Duodenal mucosa (tissue), 2 donors: Measurements from ENCODE around the gene HLA-E.
A peak's percentile ranks its signal among the peaks of the same experiment; 100 is the strongest.
"Not testable (repeated sequence)": the region's sequence is repeated elsewhere in the genome, so short reads cannot be mapped to it uniquely, and the experiment has no call there.

Experiments used
- H3K27ac ChIP-seq: one replicate; pipeline ENCODE4 v1.7.0; 2013; ENCODE audit warnings: low read depth, low read length
- H3K27me3 ChIP-seq, 2 donors: one replicate each; pipeline ENCODE4 v1.7.0; 2013; ENCODE audit warnings: low read length in 2 of 2, control low read depth in 1 of 2; ENCODE audit not compliant: insufficient read depth in 2 of 2, control insufficient read depth in 1 of 2
- H3K36me3 ChIP-seq, 2 donors: one replicate each; pipeline ENCODE4 v1.7.0; 2013; ENCODE audit warnings: low read length in 2 of 2, control low read depth in 1 of 2; ENCODE audit not compliant: insufficient read depth in 2 of 2, control insufficient read depth in 1 of 2
- H3K4me1 ChIP-seq, 2 donors: one replicate each; pipeline ENCODE4 v1.7.0; 2013; ENCODE audit warnings: low read length in 2 of 2, control low read depth in 1 of 2; ENCODE audit not compliant: insufficient read depth in 2 of 2, control insufficient read depth in 1 of 2
- H3K4me3 ChIP-seq, 2 donors: one replicate each; pipeline ENCODE4 v1.7.0; 2013; ENCODE audit warnings: low read length in 2 of 2, low read depth in 1 of 2
- H3K9ac ChIP-seq, 2 donors: one replicate each; pipeline ENCODE4 v1.7.0; 2013; ENCODE audit warnings: low read length in 2 of 2, low read depth in 1 of 2
- H3K9me3 ChIP-seq, 2 donors: one replicate each; pipeline ENCODE4 v1.7.0; 2013; ENCODE audit warnings: low read length in 2 of 2, control low read depth in 1 of 2; ENCODE audit not compliant: control insufficient read depth in 1 of 2

Gene HLA-E

DNA sequence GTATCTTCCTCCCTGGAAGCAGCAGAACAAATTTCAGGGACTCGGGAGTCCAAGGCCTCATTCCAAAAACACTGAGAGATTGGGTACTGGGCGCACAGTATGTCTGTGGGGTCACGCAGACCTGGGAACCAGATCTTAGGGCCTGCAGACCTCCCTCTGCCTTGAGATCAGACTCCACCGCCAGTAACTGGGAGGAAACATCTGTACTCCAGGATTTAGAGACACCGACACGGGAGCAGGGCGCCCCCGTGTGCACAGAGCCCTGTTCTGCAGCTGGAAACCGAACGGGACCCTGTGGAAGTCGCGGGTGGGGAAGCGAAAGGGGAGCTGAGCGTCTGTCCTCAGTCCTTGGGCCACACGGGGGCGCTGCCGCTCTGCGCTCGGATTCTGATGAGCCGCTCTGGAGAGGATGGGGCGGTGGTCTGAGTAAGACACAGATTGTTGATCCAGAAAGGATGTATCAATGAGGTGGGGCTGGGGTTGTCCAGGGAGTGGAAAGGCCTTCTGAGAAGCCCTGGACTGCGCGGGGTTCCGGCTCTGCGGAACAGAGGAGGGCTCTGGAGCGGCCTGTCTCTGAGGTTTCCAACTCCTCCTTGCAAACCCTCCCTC lies 35.7 kb upstream of the HLA-E start:
- Histone ChIP-seq H3K9me3 (no peaks in the 10 kb centered on the region), H3K27me3 (peaks cover 72 to 75% of the 10 kb centered on the region in 2 donors), H3K4me1 (peaks cover 0 to 10% of the 10 kb centered on the region in 2 donors), H3K27ac (no peak overlapping the region), H3K36me3 (no peaks in the 10 kb centered on the region), H3K9ac (no peak overlapping the region), H3K4me3 (peak overlapping the region in 1 of 2 donors; percentile 23)

DNA sequence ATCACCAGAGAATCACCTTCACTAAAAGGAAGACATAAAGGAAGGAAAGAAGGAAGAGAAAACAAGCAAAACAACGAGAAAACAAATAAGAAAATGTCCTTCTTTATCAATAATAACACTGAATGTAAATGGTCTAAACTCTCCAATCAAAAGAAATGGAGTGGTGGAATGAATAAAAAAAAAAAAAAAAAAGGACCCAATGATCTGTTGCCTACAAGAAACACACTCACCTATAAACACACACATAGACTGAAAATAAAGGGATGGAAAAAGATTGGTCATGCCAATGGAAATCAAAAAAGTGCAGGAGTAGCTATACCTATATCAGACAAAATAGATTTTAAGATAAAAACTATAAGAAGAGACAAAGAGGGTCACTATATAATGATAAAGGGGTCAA lies 30.2 kb upstream of the HLA-E start:
- Histone ChIP-seq H3K4me1 (peaks cover 11 to 12% of the 10 kb centered on the region in 2 donors), H3K9me3 (no peaks in the 10 kb centered on the region), H3K27me3 (peaks cover 71 to 78% of the 10 kb centered on the region in 2 donors), H3K9ac (no peak overlapping the region), H3K4me3 (no peak overlapping the region), H3K36me3 (no peaks in the 10 kb centered on the region), H3K27ac (no peak overlapping the region)

DNA sequence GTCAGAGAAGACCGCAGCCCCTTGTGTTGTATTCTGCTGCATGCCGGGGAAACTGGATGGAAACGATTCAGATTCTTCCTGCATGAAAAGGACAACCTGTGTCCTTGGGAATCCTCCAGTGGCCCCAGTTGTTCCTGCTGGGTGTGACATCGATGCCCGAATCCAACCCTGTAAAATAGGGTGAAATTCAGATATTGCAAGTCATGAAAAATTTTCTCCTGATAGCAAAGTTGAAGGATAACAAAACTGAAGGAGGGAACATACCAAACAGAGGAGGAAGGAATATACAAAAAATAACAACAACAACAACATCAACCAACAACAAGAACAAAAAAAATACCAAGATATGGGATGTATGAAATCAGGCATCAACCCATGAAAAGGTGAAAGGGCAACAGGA lies 28.3 kb upstream of the HLA-E start:
- Histone ChIP-seq H3K27me3 (peaks cover 76 to 87% of the 10 kb centered on the region in 2 donors), H3K27ac (no peak overlapping the region)

DNA sequence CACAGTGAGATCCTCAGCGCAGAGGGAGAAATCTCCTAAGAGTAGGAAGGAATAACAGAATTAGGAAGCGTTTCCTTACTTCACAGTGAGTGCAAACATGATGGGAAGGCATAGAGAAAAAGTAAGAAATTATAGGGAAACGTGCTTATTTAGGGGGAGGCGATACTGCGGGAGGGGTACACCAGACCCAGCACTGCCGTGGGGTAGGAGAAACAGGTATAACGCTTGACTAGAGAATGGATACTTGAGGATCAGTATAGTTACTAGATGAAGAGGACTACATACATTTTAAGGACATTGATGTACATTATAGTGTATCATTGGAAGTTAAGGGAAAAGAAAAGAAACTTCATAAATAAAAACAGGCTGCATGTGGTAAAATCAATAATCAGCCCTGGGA lies 26.8 kb upstream of the HLA-E start:
- Histone ChIP-seq H3K9me3 (no peaks in the 10 kb centered on the region), H3K27ac (no peak overlapping the region), H3K9ac (no peak overlapping the region), H3K4me3 (no peak overlapping the region), H3K4me1 (peaks cover 14 to 31% of the 10 kb centered on the region in 2 donors), H3K36me3 (no peaks in the 10 kb centered on the region), H3K27me3 (peaks cover 81 to 88% of the 10 kb centered on the region in 2 donors)

More for the DNA sequence above, 28.3 kb upstream of the HLA-E start:
- Histone ChIP-seq H3K4me1 (peaks cover 14 to 19% of the 10 kb centered on the region in 2 donors), H3K36me3 (no peaks in the 10 kb centered on the region), H3K9me3 (no peaks in the 10 kb centered on the region), H3K4me3 (no peak overlapping the region), H3K9ac (no peak overlapping the region)

DNA sequence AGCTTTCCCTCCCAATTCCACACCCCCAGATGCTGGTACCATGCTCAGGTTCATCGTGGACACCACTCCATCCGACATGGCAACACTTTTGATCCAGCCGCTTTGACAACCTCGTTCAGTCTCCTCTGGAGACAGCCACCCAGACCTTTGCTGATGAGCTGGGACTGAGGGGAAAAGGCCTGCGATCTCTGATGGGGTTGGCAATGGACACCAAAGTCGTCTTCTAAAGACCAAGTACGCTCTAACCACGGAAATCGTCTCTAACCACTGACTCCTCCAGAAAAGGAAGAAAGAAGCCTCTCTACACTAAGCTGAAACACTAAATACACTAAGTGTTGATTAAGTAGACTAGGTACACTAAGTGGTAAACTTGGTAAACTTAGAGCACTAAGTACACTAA lies 26.1 kb upstream of the HLA-E start:
- H3K9ac ChIP-seq, result no peak overlapping the region
- H3K27ac ChIP-seq, result no peak overlapping the region
- H3K4me1 ChIP-seq, result peaks cover 14 to 31% of the 10 kb centered on the region in 2 donors
- no peaks in the 10 kb centered on the region for H3K9me3 ChIP-seq
- H3K4me3 ChIP-seq, result no peak overlapping the region
- peaks cover 78 to 86% of the 10 kb centered on the region in 2 donors for H3K27me3 ChIP-seq
- H3K36me3 ChIP-seq, result no peaks in the 10 kb centered on the region

DNA sequence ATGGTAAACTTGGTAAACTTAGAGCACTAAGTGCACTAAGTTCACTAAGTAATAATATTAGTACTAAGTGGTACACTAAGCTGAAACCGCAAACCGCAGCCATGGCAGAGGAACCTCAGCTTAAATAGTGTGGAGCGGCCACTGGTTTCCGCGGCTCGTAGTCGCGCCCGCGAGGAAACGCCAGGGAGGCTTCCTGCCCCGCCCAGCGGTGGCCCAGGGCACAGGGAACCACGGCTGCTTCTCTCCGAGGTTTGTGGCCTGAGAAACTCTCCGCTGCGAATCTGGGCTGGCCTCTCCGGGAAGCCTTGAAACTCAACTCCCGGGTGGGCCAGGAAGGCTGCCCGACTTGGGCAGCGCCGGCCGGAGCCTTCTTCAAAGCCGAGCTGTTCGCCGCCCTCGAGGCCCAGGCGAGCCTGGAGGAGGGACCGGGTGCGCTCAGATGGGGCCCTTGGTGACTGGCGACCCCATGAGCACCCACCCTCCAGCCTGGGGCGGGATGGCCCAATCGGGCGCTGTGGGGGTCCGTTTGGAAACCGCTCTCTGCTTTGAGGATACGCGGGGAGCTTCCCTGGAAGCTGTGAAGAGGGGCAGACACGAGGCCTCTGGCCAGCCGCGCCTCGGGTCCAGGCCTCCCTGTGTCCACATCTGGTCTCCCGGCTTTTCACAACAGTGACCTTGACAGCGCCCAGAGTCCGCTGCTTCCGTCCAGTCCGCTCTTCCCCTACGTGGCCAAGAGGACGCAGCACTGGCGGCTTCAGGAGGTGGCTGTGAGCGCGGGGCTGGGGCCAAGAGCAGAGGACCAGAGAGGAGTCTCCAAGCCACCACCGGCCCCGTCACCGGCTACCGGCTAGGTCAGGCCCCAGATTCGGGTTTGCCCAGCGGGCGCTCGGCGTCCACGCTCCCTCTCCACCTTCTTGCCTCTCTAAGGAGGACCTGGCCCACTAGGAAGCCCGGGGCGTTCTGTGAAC lies 25.4 kb upstream of the HLA-E start:
- H3K4me1 ChIP-seq, result peaks cover 14 to 31% of the 10 kb centered on the region in 2 donors
- H3K9me3 ChIP-seq, result no peaks in the 10 kb centered on the region
- H3K36me3 ChIP-seq, result no peaks in the 10 kb centered on the region
- H3K4me3 ChIP-seq, result peak overlapping the region in 1 of 2 donors; percentile 23
- H3K27ac ChIP-seq, result no peak overlapping the region
- peaks cover 83 to 85% of the 10 kb centered on the region in 2 donors for H3K27me3 ChIP-seq
- no peak overlapping the region for H3K9ac ChIP-seq

DNA sequence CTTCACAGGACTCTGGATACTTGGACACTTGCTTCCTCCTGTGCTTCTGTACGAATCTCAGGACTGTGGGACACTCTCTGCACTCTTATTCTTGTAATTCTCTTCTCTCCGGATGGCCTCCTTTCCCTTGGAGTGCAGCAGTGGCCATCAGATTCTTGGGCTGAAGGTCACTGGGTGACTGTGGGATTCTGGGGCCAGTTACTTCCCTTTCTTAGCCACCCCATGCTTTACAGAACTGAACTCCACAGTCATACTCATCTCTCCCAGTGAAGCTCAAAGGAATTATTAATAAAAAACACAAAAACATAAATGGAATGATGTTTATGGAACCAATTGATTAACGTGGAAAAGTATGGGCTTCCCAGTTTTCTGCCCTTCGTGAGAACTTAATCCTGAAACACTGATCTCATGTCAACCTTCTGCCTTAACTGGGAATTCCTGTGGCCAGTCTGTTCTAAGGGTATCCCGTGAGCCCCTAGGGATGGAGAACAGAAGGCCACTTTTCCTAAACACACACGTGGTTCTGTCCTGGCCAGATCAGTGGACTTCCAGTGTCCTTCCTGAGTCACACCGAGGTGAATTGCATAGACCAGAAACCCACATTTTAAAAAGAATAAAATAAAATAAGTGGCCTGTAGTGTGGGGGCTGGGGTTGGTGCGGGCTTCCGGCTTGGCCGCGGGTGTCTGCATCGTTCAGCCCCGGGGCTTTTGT lies 23.6 kb upstream of the HLA-E start:
- Histone ChIP-seq H3K9me3 (no peaks in the 10 kb centered on the region), H3K36me3 (no peaks in the 10 kb centered on the region), H3K4me1 (peaks cover 14 to 31% of the 10 kb centered on the region in 2 donors), H3K27me3 (peaks cover 86 to 89% of the 10 kb centered on the region in 2 donors), H3K9ac (no peak overlapping the region), H3K4me3 (peak overlapping the region; percentile 73 to 78), H3K27ac (no peak overlapping the region)

DNA sequence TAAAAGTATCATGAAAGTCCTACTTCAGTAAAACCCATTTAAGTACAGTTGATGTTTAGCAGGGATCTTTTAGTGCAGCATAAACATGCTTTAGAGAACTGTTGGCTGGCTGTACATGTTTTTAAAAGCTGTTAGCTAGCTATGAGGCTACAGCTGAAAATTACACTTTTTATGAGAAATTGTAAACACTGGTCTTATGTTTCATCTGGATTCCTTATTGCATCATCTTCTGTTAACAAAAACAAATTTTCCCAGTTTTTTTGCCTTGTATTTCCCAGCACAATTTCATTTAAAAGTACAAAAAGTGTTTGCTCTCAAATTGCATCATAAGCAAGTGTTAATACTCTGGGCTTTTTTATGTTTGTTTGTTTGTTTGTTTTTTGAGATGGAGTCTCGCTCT lies 18.3 kb upstream of the HLA-E start:
- Histone ChIP-seq H3K9me3 (no peaks in the 10 kb centered on the region), H3K27ac (no peak overlapping the region), H3K4me3 (no peak overlapping the region), H3K9ac (no peak overlapping the region), H3K4me1 (peaks cover 0 to 13% of the 10 kb centered on the region in 2 donors), H3K36me3 (no peaks in the 10 kb centered on the region), H3K27me3 (peaks cover 38 to 45% of the 10 kb centered on the region in 2 donors)

DNA sequence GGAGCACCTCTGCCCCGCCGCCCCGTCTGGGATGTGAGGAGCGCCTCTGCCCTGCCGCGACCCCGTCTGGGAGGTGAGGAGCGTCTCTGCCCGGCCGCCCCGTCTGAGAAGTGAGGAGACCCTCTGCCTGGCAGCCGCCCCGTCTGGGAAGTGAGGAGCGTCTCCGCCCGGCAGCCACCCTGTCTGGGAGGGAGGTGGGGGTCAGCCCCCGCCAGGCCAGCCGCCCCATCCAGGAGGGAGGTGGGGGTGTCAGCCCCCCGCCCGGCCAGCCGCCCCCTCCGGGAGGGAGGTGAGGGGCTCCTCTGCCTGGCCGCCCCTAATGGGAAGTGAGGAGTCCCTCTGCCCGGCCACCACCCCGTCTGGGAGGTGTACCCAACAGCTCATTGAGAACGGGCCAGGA lies 14.2 kb upstream of the HLA-E start:
- H3K27ac ChIP-seq, H3K36me3 ChIP-seq, H3K4me3 ChIP-seq, H3K9me3 ChIP-seq, H3K9ac ChIP-seq, H3K4me1 ChIP-seq: not testable (repeated sequence)
- peaks cover 13 to 17% of the 10 kb centered on the region in 2 donors for H3K27me3 ChIP-seq
